Heart left ventricle (tissue), 13 donors: ENCODE measurements around the gene SLCO3A1.

Experiments used
- CTCF ChIP-seq, 12 donors: fragments of 200-600 bp; sonication (generic) in 4 of 12; IDR thresholded peaks; one replicate each; pipeline versions ENCODE4 v1.5.0 to v1.8.0; 2018 to 2022; ENCODE audit warnings: antibody characterized with exemption in 12 of 12, mild to moderate bottlenecking in 5 of 12
- POLR2A ChIP-seq, 2 donors: fragments of 450-650 bp; IDR thresholded peaks; one replicate each; pipeline ENCODE4 v1.6.1; 2017; ENCODE audit warnings: antibody characterized with exemption in 2 of 2, mild to moderate bottlenecking in 2 of 2, moderate library complexity in 2 of 2
- donor health status: ischemic (EF 13 %, LVEDD 7.1; RV severe dilation, severe dysfunction).
- donor health status: DM: no; HTN: yes; CAD: no.
- donor health status: DM: no; HTN: no; CAD: no.
- donor health status: ischemic (EF 25% LVEDD 6.9; RV normal size, moderate dysfunction).
- donor health status: ischemic (EF 25% LVEDD 5.7; RV mildly dilated, moderate dysfunction).
- donor health status: ischemic (EF 35%, LVEDD 5.7; RV mildly dilated, moderate dysfunction).
- donor health status: nonischemic (EF 11% LVEDD 7.7; RV severe dilation, severe dysfunction).
- donor health status: DM: yes; HTN: yes; CAD: no.
- donor health status: PGD.
- donor health status: ischemic (EF 29% LVEDD 5.4; RV normal size, mild dysfunction).
- donor health status: nonischemic (EF 23%, LVEDD 6.1; RV moderate dilation, normal function).

- no peak for TF ChIP-seq CTCF (IDR thresholded peaks at IDR 0.05)
- TF ChIP-seq POLR2A (IDR thresholded peaks at IDR 0.05), result no peak
These were observed 3.7 kb downstream of the SLCO3A1 start for GRCh38 chr15:91857224-91857585.
